Nephron (organoid): ENCODE measurements around the gene RPTOR.

Experiments used
- H3K27ac Mint-ChIP-seq, 3 experiments: 2 replicates each; pipeline ENCODE4 v1.8.0; 2020; ENCODE audit warnings: mixed read lengths in 3 of 3, mild to moderate bottlenecking in 2 of 3, moderate library complexity in 1 of 3
- H3K27me3 Mint-ChIP-seq: 2 replicates; pipeline ENCODE4 v1.8.0; 2021; ENCODE audit warnings: low read depth, mild to moderate bottlenecking, moderate library complexity, mixed read lengths
- H3K36me3 Mint-ChIP-seq: 2 replicates; pipeline ENCODE4 v1.8.0; 2020; ENCODE audit warnings: low read depth, mixed read lengths
- H3K4me1 Mint-ChIP-seq: 2 replicates; pipeline ENCODE4 v1.8.0; 2020; ENCODE audit warnings: mixed read lengths
- H3K4me3 Mint-ChIP-seq, 3 experiments: 2 replicates each; pipeline ENCODE4 v1.8.0; 2020; ENCODE audit warnings: mild to moderate bottlenecking in 3 of 3, mixed read lengths in 3 of 3, moderate library complexity in 2 of 3
- H3K9me3 Mint-ChIP-seq: 2 replicates; pipeline ENCODE4 v1.8.0; 2020; ENCODE audit warnings: mixed read lengths
- CTCF ChIP-seq, 3 experiments: fragments of 200-600 bp; sonication (generic); IDR thresholded peaks; one replicate each; pipeline ENCODE4 v1.5.0; 2021; ENCODE audit warnings: antibody characterized with exemption in 3 of 3; ENCODE audit not compliant: unreplicated experiment in 3 of 3

The RPTOR gene

GRCh38 chr17:80977172-80977571 is 432.5 kb downstream of the RPTOR start:
- TF ChIP-seq CTCF (IDR thresholded peaks at IDR 0.05; ENCODE audit: unreplicated experiment in 3 of 3), result no peak
- no peak overlapping the region for H3K27ac Mint-ChIP-seq
- H3K36me3 Mint-ChIP-seq, result no peaks in the 10 kb centered on the region
- no peaks in the 10 kb centered on the region for H3K9me3 Mint-ChIP-seq
- peaks cover 24% of the 10 kb centered on the region for H3K27me3 Mint-ChIP-seq
- H3K4me1 Mint-ChIP-seq, result peaks cover 10% of the 10 kb centered on the region
- no peak overlapping the region for H3K4me3 Mint-ChIP-seq

GRCh38 chr17:80978499-80979497 is 434.2 kb downstream of the RPTOR start:
- no peak overlapping the region for H3K4me3 Mint-ChIP-seq
- no peaks in the 10 kb centered on the region for H3K9me3 Mint-ChIP-seq
- TF ChIP-seq CTCF (IDR thresholded peaks at IDR 0.05; ENCODE audit: unreplicated experiment in 3 of 3), result no peak
- H3K4me1 Mint-ChIP-seq, result peaks cover 10% of the 10 kb centered on the region
- H3K27me3 Mint-ChIP-seq, result peaks cover 37% of the 10 kb centered on the region
- H3K27ac Mint-ChIP-seq, result no peak overlapping the region
- H3K36me3 Mint-ChIP-seq, result no peaks in the 10 kb centered on the region

GRCh38 chr17:80979547-80980378 is 435.1 kb downstream of the RPTOR start:
- H3K36me3 Mint-ChIP-seq, result no peaks in the 10 kb centered on the region
- H3K27me3 Mint-ChIP-seq, result peaks cover 31% of the 10 kb centered on the region
- H3K27ac Mint-ChIP-seq, result no peak overlapping the region
- H3K9me3 Mint-ChIP-seq, result no peaks in the 10 kb centered on the region
- peak overlapping the region; percentile 39 to 68 (median 58) for H3K4me3 Mint-ChIP-seq
- TF ChIP-seq CTCF (IDR thresholded peaks at IDR 0.05; ENCODE audit: unreplicated experiment in 3 of 3), result no peak
- peaks cover 10% of the 10 kb centered on the region for H3K4me1 Mint-ChIP-seq

- Mint-ChIP-seq H3K27ac (peak overlapping the region in 1 of 3 experiments; percentile 3), H3K4me1 (peaks cover 10% of the 10 kb centered on the region), H3K4me3 (peak overlapping the region; percentile 39 to 68 (median 58)), H3K36me3 (no peaks in the 10 kb centered on the region), H3K27me3 (peaks cover 28% of the 10 kb centered on the region), H3K9me3 (no peaks in the 10 kb centered on the region)
- TF ChIP-seq CTCF (IDR thresholded peaks at IDR 0.05; ENCODE audit: unreplicated experiment in 3 of 3), result no peak
Measured at GRCh38 chr17:80980397-80981061, 435.9 kb downstream of the RPTOR start.

GRCh38 chr17:80981062-80981902 is 436.6 kb downstream of the RPTOR start:
- peak; percentile 96 to 97 (median 96) for TF ChIP-seq CTCF (IDR thresholded peaks at IDR 0.05; ENCODE audit: unreplicated experiment in 3 of 3)
- Mint-ChIP-seq H3K36me3 (no peaks in the 10 kb centered on the region), H3K4me3 (peak overlapping the region in 2 of 3 experiments; percentile 39 to 58), H3K27me3 (peaks cover 33% of the 10 kb centered on the region), H3K9me3 (no peaks in the 10 kb centered on the region), H3K27ac (no peak overlapping the region), H3K4me1 (peaks cover 10% of the 10 kb centered on the region)
